ENCODE measurements around the gene ZP4. TPM values are rescaled to one million over a fixed set of nuclear protein-coding genes. Genes with fewer than 3 reads are reported as not detected.

Gene ZP4
- total and polyA plus RNA-seq, 2 of the 13 experiments (the other 11 are each of a cell fraction or from before 2014, with no cell fraction given), result not detected

- H4K20me1 ChIP-seq (ENCODE audit: insufficient read depth, low read length), result no peaks in the 10 kb centered on the region
- no peak overlapping the region for H2AFZ ChIP-seq (ENCODE audit: low read length)
- intact Hi-C loops (cut with micrococcal nuclease; ENCODE audit: unreplicated experiment), result no loop called here
- ATAC-seq (no peak), DNase-seq (ENCODE audit: low spot score) (no peak), FAIRE-seq (no peak)
- ChIA-PET CTCF (ENCODE audit: low intra/inter-chr PET ratio, low total read pairs) (no interaction called here), POLR2A (no interaction called here)
- H3K4me2 ChIP-seq (ENCODE audit: low read depth, low read length), result no peak overlapping the region
- H3K4me3 ChIP-seq (replicated peaks in 1 of 3; ENCODE audit: insufficient read depth in 1 of 3, low read depth in 2 of 3, low read length in 3 of 3), result no peak overlapping the region
- H3K9ac ChIP-seq (ENCODE audit: insufficient read depth, low read depth, low read length), result no peak overlapping the region
- no peaks in the 10 kb centered on the region for H3K27me3 ChIP-seq (ENCODE audit: control insufficient read depth in 1 of 2, insufficient read depth in 2 of 2, low read length in 2 of 2)
- H3K27ac ChIP-seq (ENCODE audit: extremely low read length, insufficient read depth, low read length), result no peak overlapping the region
- BruUV-seq (replicated peaks), result no TSS peak
- no peaks in the 10 kb centered on the region for H3K4me1 ChIP-seq (ENCODE audit: insufficient read depth, low read length)
- H3K36me3 ChIP-seq (replicated peaks in 1 of 2; ENCODE audit: control insufficient read depth in 1 of 2, insufficient read depth in 2 of 2, low read length in 2 of 2), result no peaks in the 10 kb centered on the region
- in situ Hi-C loops (cut with HindIII; ENCODE audit: extremely low pct_ligation_motif_present, low pct_unique_long_range_greater_than_20kb), result no loop called here
- H3K79me2 ChIP-seq (ENCODE audit: insufficient read depth, low read length), result no peaks in the 10 kb centered on the region
- H3K9me3 ChIP-seq (ENCODE audit: low read length), result peaks cover 21% of the 10 kb centered on the region; the same call in 1 of the 2 replicates
- TF ChIP-seq EEA1 (CRISPR knock-in tag; IDR thresholded peaks at IDR 0.05; ENCODE audit: borderline replicate concordance) (no peak), ZNF747 (CRISPR knock-in tag; IDR thresholded peaks at IDR 0.05; ENCODE audit: borderline replicate concordance) (no peak), DNMT3B (CRISPR knock-in tag; conservative IDR thresholded peaks at IDR 0.05) (no peak), NR2F6 (IDR thresholded peaks at IDR 0.05) (no peak), NR2F6 (CRISPR knock-in tag; IDR thresholded peaks at IDR 0.05) (no peak), TMF1 (CRISPR knock-in tag; IDR thresholded peaks at IDR 0.05; ENCODE audit: low read depth) (no peak), HNF1B (CRISPR knock-in tag; IDR thresholded peaks at IDR 0.05) (no peak), ZNF7 (CRISPR knock-in tag; IDR thresholded peaks at IDR 0.05) (no peak), FUBP1 (CRISPR knock-in tag; IDR thresholded peaks at IDR 0.05; ENCODE audit: borderline replicate concordance) (no peak), ZNF138 (CRISPR knock-in tag; IDR thresholded peaks at IDR 0.05; ENCODE audit: low read depth) (no peak), HMG20B (CRISPR knock-in tag; conservative IDR thresholded peaks at IDR 0.05) (no peak), AFF4 (CRISPR knock-in tag; IDR thresholded peaks at IDR 0.05) (no peak), XRCC5 (optimal IDR thresholded peaks at IDR 0.05; ENCODE audit: low read length) (no peak), CENPX (CRISPR knock-in tag; IDR thresholded peaks at IDR 0.05) (no peak), ATRX (CRISPR knock-in tag; IDR thresholded peaks at IDR 0.05; ENCODE audit: borderline replicate concordance) (no peak), ZNF800 (CRISPR knock-in tag; IDR thresholded peaks at IDR 0.05) (no peak), ZNF550 (CRISPR knock-in tag; IDR thresholded peaks at IDR 0.05; ENCODE audit: borderline replicate concordance) (no peak)
Observed at GRCh38 chr1:237879195-237879594, 11.5 kb downstream of the ZP4 start.

Measured in HepG2 (cell line).